K562 (cell line): ENCODE measurements around the gene NLGN4X. TPM values are rescaled to one million over a fixed set of nuclear protein-coding genes. Genes with fewer than 3 reads are reported as not detected.

Experiments used
- ATAC-seq: fragments of 200-7000 bp; cut with Tn5 transposase; 3 replicates; pipeline ENCODE4 v1.9.1; 2020; ENCODE audit warnings: moderate library complexity
- BruUV-seq: library from RNA; stranded (reverse); fragments of 400-500 nt; replicated peaks from 2 replicates; lab custom pipeline; 2021; lab: Mats Ljungman, UMichigan
- CTCF ChIA-PET: fragments of 300-600 bp; formaldehyde crosslinking; extraction: SDS; loops from one replicate; lab custom pipeline; 2021; ENCODE audit warnings: low intra/inter-chr PET ratio; lab: Yijun Ruan, JAX
- POLR2A ChIA-PET: fragments of 300-600, 350-650 bp; sonication (Branson Sonifier 250); formaldehyde crosslinking; extraction: SDS; loops from one replicate; lab custom pipeline; 2021; ENCODE audit warnings: antibody characterized with exemption, inconsistent platforms; lab: Yijun Ruan, JAX
- DNase-seq, 4 experiments: peaks; one replicate each; pipeline versions ENCODE4 v3.0.0 to v3.0.0-alpha.2; 2011 to 2018; ENCODE audit warnings: low spot score in 3 of 4, mixed read lengths in 3 of 4; ENCODE audit errors: extremely low read depth in 1 of 4
- FAIRE-seq: peaks from 2 replicates; lab custom pipeline; 2011; peaks lifted over from hg19 to GRCh38; lab: Jason Lieb, UNC
- H2AFZ ChIP-seq: 2 replicates; pipeline ENCODE4 v1.6.0; 2011; ENCODE audit warnings: low read depth, low read length, control low read depth, inconsistent platforms
- H3K27ac ChIP-seq: fragments of 200-600 bp; 3 replicates; pipeline ENCODE4 v1.8.0; 2011; ENCODE audit warnings: low read depth, mild to moderate bottlenecking, control low read depth, inconsistent platforms, low read length, moderate library complexity, mixed read lengths; ENCODE audit errors: extremely low read depth
- H3K27me3 ChIP-seq, 2 experiments: fragments of 300-600 bp in 1 of 2; 2 replicates in 1 of 2; 3 replicates in 1 of 2; pipeline versions ENCODE4 v1.6.0 to v1.8.0; 2011; ENCODE audit warnings: inconsistent platforms in 2 of 2, low read length in 2 of 2, mild to moderate bottlenecking in 1 of 2, mixed read lengths in 1 of 2, moderate library complexity in 1 of 2; ENCODE audit not compliant: control insufficient read depth in 2 of 2, insufficient read depth in 2 of 2
- H3K36me3 ChIP-seq: fragments of 300-600 bp; 3 replicates; pipeline ENCODE4 v1.8.0; 2011; ENCODE audit warnings: mild to moderate bottlenecking, low read length, inconsistent platforms; ENCODE audit not compliant: control insufficient read depth, insufficient read depth
- H3K4me1 ChIP-seq, 2 experiments: fragments of 200-600 bp in 1 of 2; replicated peaks in 1 of 2; 2 replicates in 1 of 2; 3 replicates in 1 of 2; pipeline versions ENCODE4 v1.5.1 to v1.8.0; 2011; ENCODE audit warnings: inconsistent platforms in 2 of 2, low read length in 2 of 2, mild to moderate bottlenecking in 1 of 2, mixed read lengths in 1 of 2, moderate library complexity in 1 of 2; ENCODE audit not compliant: control insufficient read depth in 2 of 2, insufficient read depth in 2 of 2
- H3K4me2 ChIP-seq: 2 replicates; pipeline ENCODE4 v1.6.1; 2011; ENCODE audit warnings: low read length, control low read depth, inconsistent platforms, mixed read lengths; ENCODE audit not compliant: insufficient read depth
- H3K4me3 ChIP-seq: fragments of 200-600 bp; sonication (generic), shearing (Covaris generic); 2 replicates; pipeline ENCODE4 v1.5.1; 2016; ENCODE audit warnings: control low read depth, inconsistent platforms
- H3K79me2 ChIP-seq: fragments of 200-600 bp; 3 replicates; pipeline ENCODE4 v1.8.0; 2011; ENCODE audit warnings: low read length, inconsistent platforms; ENCODE audit not compliant: control insufficient read depth, insufficient read depth
- H3K9ac ChIP-seq, 2 experiments: 2 replicates each; pipeline versions ENCODE4 v1.6.0 to v1.6.1; 2011; ENCODE audit warnings: low read depth in 2 of 2, low read length in 2 of 2, control low read depth in 1 of 2, inconsistent platforms in 1 of 2, mild to moderate bottlenecking in 1 of 2, mixed read lengths in 1 of 2; ENCODE audit not compliant: insufficient read depth in 1 of 2
- H3K9me1 ChIP-seq: one replicate; pipeline ENCODE4 v1.6.0; 2011; ENCODE audit warnings: inconsistent platforms, mild to moderate bottlenecking, low read length, moderate library complexity; ENCODE audit not compliant: control insufficient read depth, insufficient read depth
- H3K9me3 ChIP-seq: replicated peaks from 2 replicates; pipeline ENCODE4 v1.5.1; 2011; ENCODE audit warnings: low read depth, low read length, inconsistent platforms; ENCODE audit not compliant: control insufficient read depth, insufficient read depth
- H4K20me1 ChIP-seq: replicated peaks from 2 replicates; pipeline ENCODE4 v1.6.1; 2011; ENCODE audit warnings: low read length, inconsistent platforms, mixed read lengths; ENCODE audit not compliant: control insufficient read depth, insufficient read depth
- NCOA1 ChIP-seq: fragments of 450-650 bp; IDR thresholded peaks from 2 replicates; pipeline ENCODE4 v1.6.1; 2016; ENCODE audit warnings: low read depth
- ZBTB1 ChIP-seq: sonication (generic); formaldehyde crosslinking; IDR thresholded peaks from 2 replicates; pipeline ENCODE4 v1.8.1; 2023; ENCODE audit warnings: missing genetic modification reagents, low read depth, mild to moderate bottlenecking, borderline replicate concordance
- ZBTB5 ChIP-seq: fragments of 450-650 bp; IDR thresholded peaks from 2 replicates; pipeline ENCODE4 v1.6.1; 2017; ENCODE audit warnings: antibody characterized with exemption
- ZNF316 ChIP-seq: fragments of 450-650 bp; IDR thresholded peaks from 2 replicates; pipeline ENCODE4 v1.6.1; 2016
- WGBS: fragments of 100-300 bp; shearing (Covaris generic); methylation state at CpG from one replicate; pipeline ENCODE4 v1.1.6; 2016; ENCODE audit warnings: low coverage, mixed read lengths; ENCODE audit not compliant: insufficient coverage; ENCODE audit errors: missing lambda C conversion rate; 5-methylcytosine and 5-hydroxymethylcytosine counted together
- in situ Hi-C: fragments of 300-500 bp; cut with MboI; formaldehyde crosslinking; loops from 4 replicates; pipeline ENCODE4 v1.15.0; 2018; ENCODE audit warnings: inconsistent platforms, mixed read lengths
- intact Hi-C: fragments of 100-400 bp; cut with micrococcal nuclease; formaldehyde crosslinking; loops from 2 replicates; pipeline ENCODE4 v1.14.2; 2022
- polyA plus RNA-seq, 8 experiments: library from polyadenylated mRNA; depleted of rRNA in 4 of 8; stranded (reverse) in 5 of 8; unstranded in 3 of 8; fragments of >200 nt; fragmentation: Nextera tagmentation in 2 of 8; fragmentation: Illumina TruSeq in 1 of 8; extraction: Ambion mirVana in 2 of 8; extraction: Trizol in 1 of 8; gene quantifications; 2 replicates each; pipeline versions ENCODE4 v1.2.1 to v1.2.3, GENCODE V29; 2011 to 2014; ENCODE audit warnings: inconsistent platforms in 1 of 8, missing spikeins in 1 of 8
- total RNA-seq, 7 experiments: library from RNA; depleted of rRNA in 6 of 7; stranded (reverse); fragments of >200 nt in 6 of 7; fragmentation: Illumina TruSeq in 2 of 7; extraction: Trizol in 2 of 7; gene quantifications; 2 replicates each; pipeline versions ENCODE4 v1.2.1 to v1.2.3, GENCODE V29; 2011 to 2021; ENCODE audit warnings: low replicate concordance in 1 of 7
- TF ChIP-seq, protein P1 (sequence below): fragments of 450-650 bp; conservative IDR thresholded peaks from 2 replicates; pipeline ENCODE4 v1.6.1; 2016; ENCODE audit warnings: missing genetic modification characterization, low read depth, mild to moderate bottlenecking, control low read depth, missing compliant biosample characterization

The NLGN4X gene
- total and polyA plus RNA-seq, 9 of the 15 experiments (the other 6 are each of a cell fraction or from before 2014, with no cell fraction given): 0.07 TPM; not detected in 8

DNA sequence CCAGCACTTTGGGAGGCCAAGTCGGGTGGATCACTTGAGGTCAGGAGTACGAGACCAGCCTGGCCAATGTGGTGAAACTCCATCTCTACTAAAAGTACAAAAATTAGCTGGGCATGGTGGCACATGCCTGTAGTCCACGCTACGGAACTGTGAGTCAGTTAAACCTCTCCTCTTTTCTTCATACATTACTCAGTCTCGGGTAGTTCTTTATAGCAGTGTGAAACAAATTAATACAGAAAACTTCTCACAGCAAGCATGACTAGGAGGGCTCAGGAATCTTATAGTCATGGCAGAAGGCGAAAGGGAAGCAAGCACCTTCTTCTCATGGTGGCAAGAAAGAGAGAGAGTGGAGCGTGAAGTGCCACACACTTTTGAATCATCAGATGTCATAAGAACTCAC is 358.9 kb downstream of the NLGN4X start:
- Histone ChIP-seq H3K79me2 (no peaks in the 10 kb centered on the region), H3K4me1 (no peaks in the 10 kb centered on the region), H3K9me1 (no peaks in the 10 kb centered on the region), H3K36me3 (no peaks in the 10 kb centered on the region)
- intact Hi-C loops: no loop called here
- no peak for TF ChIP-seq NCOA1
- TF ChIP-seq, all 486 proteins: peak for 0
- WGBS: 0% methylated on average over 5 of the region's 7 CpGs
- H3K4me3 ChIP-seq: no peak overlapping the region
- FAIRE-seq: no peak
- POLR2A ChIA-PET: no interaction called here
- CTCF ChIA-PET: no interaction called here
- H3K27ac ChIP-seq: no peak overlapping the region
- DNase-seq: no peak
- no peak overlapping the region for H3K4me2 ChIP-seq
- H3K9ac ChIP-seq: no peak overlapping the region
- H2AFZ ChIP-seq: no peak overlapping the region
- H4K20me1 ChIP-seq: no peaks in the 10 kb centered on the region
- ATAC-seq: no peak
- in situ Hi-C loops: no loop called here
- no TSS peak for BruUV-seq
- no peaks in the 10 kb centered on the region for H3K9me3 ChIP-seq
- no peaks in the 10 kb centered on the region for H3K27me3 ChIP-seq

- in situ Hi-C loops: no loop called here
- Histone ChIP-seq H3K79me2 (no peaks in the 10 kb centered on the region), H3K36me3 (no peaks in the 10 kb centered on the region), H3K9me1 (no peaks in the 10 kb centered on the region), H3K9me3 (no peaks in the 10 kb centered on the region), H3K4me2 (no peak overlapping the region), H3K9ac (no peak overlapping the region), H3K4me3 (no peak overlapping the region), H2AFZ (no peak overlapping the region), H3K27me3 (no peaks in the 10 kb centered on the region), H3K27ac (no peak overlapping the region), H4K20me1 (no peaks in the 10 kb centered on the region), H3K4me1 (no peaks in the 10 kb centered on the region)
- no TSS peak for BruUV-seq
- FAIRE-seq (no peak), DNase-seq (no peak), ATAC-seq (no peak)
- intact Hi-C loops: no loop called here
- WGBS: 0% methylated on average over 2 of the region's 2 CpGs
- ChIA-PET CTCF (no interaction called here), POLR2A (no interaction called here)
- TF ChIP-seq, protein P1, sequence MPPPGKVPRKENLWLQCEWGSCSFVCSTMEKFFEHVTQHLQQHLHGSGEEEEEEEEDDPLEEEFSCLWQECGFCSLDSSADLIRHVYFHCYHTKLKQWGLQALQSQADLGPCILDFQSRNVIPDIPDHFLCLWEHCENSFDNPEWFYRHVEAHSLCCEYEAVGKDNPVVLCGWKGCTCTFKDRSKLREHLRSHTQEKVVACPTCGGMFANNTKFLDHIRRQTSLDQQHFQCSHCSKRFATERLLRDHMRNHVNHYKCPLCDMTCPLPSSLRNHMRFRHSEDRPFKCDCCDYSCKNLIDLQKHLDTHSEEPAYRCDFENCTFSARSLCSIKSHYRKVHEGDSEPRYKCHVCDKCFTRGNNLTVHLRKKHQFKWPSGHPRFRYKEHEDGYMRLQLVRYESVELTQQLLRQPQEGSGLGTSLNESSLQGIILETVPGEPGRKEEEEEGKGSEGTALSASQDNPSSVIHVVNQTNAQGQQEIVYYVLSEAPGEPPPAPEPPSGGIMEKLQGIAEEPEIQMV: no peak
- TF ChIP-seq ZBTB1 (CRISPR knock-in tag): no peak
- no peak for TF ChIP-seq ZBTB5
- TF ChIP-seq ZNF316: no peak
Observed at GRCh38 chrX:5867778-5868177, 360.9 kb downstream of the NLGN4X start.
